Measurements from ENCODE around the gene MBNL1.
"Not testable (repeated sequence)": the region's sequence is repeated elsewhere in the genome, so short reads cannot be mapped to it uniquely, and the experiment has no call there.

MBNL1 gene

GRCh38 chr3:152382312-152383135 lies 113.8 kb downstream of the MBNL1 start:
- no peak for DNase-seq

- no peak for DNase-seq
Measured at GRCh38 chr3:152383136-152383606, 114.4 kb downstream of the MBNL1 start.

DNA sequence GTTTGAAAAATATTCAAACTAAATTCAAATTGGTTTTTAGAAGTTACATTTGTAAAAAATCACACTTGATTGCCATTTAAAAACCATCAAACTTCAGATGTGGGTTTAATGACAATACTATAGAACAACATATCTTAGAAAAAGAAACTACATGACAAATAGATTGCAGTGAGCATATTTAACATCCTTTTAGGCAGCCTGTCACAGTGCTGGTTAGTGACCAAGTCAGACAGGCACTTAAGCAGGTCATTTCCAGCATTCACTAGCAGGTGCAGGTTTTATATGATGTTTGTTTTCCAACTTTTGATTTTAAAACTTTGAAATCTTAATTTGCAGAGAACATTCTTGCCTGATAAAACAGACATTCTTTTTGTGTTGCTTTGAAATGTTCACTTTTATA lies 115.7 kb downstream of the MBNL1 start:
- DNase-seq = no peak

DNA sequence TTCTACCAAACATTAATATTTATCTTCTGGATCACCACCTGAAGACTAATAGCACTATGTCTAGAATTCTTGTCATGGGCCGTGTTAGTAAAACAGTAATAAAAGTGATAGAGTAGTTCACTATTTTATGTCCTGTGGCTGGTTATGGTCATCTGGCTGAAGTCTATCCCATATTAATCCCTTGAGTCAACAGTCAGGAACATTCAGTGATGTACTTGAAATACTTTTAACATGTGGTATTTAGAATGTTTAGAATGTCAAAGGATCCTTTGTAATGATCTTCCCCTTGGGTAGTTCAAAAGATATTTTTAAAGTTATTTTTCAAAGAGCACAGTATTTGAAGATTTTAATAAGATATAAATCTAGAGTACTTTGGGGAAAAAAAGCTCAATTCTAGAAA lies 117.0 kb downstream of the MBNL1 start:
- no peak for DNase-seq

GRCh38 chr3:152386208-152386607 lies 117.5 kb downstream of the MBNL1 start:
- no peak for DNase-seq

- no peak for DNase-seq
Measured at GRCh38 chr3:152388631-152389030, 119.9 kb downstream of the MBNL1 start.

- DNase-seq = no peak
Measured at GRCh38 chr3:152389316-152389934, 120.7 kb downstream of the MBNL1 start.

DNA sequence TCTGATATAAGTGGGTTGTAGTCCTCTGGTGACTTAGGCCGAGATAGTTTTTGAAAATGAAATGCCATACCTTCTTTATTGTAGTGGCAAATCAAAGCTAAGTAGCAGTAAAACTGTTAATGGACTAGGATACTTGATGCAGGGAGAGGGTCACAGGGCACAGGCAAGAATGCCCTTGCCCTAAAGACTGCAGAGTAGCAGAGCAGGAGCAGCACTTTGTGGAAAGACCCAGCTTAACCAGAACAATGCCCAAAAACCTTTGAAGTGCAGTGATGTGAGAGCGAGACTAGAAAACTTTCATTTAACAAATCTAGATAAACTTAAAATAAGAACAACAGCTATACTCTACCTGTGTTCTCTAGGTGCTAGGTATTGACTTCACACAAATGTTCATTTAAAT lies 121.9 kb downstream of the MBNL1 start:
- DNase-seq = no peak

GRCh38 chr3:152391671-152392070 lies 122.9 kb downstream of the MBNL1 start:
- no peak for DNase-seq

DNA sequence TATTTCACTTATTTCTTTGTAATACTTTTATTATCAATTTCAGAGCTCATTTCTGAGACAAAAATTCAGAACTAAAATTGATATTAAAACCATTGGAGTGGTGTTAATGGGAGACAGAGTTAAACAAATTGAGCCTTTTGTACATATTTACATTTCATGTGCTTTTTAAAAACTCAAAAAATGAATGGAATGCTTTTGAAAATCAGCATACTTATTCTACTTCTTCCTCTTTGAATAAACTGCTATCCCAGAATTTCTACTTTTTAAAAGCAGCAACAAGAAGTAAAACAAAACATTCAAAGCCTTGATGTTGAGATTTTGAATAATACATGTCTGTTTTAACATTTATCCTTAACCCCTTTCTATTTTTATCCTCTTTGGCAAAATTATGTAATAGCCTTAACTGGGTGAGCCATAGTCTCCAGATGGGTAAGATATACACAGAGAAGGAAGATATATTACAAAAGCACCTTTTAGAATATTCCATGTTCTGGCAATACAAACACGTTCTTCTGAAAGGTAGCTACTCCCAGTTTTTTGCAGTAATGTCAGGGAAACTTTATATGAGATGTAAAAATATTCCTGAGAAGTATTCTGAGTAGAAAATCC lies 123.6 kb downstream of the MBNL1 start:
- no peak for DNase-seq

GRCh38 chr3:152394246-152394645 lies 125.5 kb downstream of the MBNL1 start:
- no peak for DNase-seq

DNA sequence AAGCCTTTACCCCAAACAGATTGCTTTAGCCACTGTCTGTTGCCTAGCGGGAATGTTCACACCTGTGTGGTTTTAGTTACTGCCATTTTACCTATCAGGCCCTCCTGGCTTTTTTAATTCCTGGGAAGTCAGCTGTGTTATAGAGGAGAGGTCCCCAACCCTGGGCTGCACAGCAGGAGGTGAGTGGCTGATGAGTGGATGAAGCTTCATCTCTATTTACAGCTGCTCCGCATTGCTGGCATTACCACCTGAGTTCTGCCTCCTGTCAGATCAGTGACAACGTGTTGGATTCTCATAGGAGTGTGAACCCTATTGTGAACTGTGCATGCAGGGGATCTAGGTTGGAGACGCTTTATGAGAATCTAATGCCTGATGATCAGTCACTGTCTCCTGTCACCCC lies 127.0 kb downstream of the MBNL1 start:
- no peak for DNase-seq

DNA sequence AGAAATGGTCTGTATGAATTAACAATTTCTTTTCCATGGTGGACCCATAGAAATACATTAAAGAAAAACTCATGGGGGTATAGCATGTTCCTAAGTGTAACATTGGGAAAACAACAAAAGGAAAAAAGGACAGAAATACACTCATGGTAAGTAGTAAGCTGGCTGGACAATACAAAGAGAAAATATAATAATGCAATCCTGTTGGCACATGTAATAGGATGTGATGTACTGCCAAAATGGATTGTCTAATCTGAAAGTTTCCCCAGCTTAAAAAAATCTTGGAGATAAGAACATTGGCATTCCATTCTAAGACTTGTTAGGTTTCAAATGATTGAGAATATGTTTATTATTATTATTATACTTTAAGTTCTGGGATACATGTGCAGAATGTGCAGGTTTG lies 128.1 kb downstream of the MBNL1 start:
- no peak for DNase-seq

- DNase-seq = not testable (repeated sequence)
Measured at GRCh38 chr3:152397348-152397747, 128.6 kb downstream of the MBNL1 start.

DNA sequence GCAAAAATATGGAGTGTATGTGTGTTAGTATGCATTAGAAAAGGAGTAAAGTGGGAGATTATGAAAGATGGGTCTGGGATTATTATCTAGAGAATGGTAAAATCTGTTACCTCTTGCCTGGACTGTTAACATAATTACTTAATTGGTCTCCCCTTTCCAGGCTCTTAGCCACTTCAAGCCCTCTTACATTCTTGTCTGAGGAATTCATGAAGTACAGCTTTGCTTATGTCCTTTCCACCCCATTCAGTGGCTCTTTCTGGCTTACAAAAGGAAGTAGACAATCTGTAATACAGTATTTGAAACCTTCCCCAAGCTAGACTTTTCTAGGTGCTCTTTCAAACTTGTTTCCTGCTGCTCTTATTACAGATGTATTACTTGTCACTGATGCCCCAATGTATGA lies 129.8 kb downstream of the MBNL1 start:
- DNase-seq = no peak

DNA sequence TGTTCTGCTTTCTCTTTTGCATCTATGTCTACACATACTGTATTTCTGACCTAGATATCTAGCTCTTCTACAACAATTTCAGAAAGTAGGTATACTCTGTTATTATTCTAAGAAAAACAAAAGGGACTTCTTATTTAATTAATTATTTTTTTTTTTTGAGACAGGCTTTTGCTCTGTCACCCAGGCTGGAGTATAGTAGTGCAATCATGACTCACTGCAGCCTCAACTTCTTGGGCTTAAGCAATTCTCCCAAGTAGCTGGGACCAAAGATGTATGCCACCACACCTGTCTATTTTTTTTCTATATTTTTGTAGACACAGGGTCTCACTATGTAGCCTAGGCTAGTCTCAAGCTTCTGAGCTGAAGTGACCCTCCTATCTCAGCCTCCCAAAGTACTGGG lies 130.6 kb downstream of the MBNL1 start:
- DNase-seq = no peak

- DNase-seq = no peak
Measured at GRCh38 chr3:152400887-152401286, 132.2 kb downstream of the MBNL1 start.

GRCh38 chr3:152402695-152403451 lies 134.1 kb downstream of the MBNL1 start:
- DNase-seq = no peak

DNA sequence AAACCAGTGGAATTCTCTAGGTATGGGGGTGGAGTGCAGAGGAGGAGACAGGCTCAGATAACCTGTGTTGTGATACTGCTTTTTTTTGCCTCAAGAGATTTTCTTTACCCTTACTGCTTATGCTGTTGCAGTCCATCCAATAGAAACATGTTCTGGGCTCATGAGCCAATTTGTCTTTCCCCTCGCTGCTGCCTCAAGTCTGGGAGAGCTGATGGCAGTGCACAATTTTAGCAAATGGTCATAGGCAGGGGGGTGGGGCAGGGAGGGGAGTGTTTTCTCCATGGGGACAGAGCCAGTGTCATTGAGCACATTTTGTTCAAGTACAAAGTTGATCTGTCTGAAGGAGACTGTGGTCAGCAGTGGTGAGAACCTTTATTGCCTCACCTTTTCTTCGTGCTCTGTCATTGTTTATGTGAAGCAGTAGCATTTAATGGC lies 134.9 kb downstream of the MBNL1 start:
- DNase-seq = no peak

GRCh38 chr3:152404976-152405375 lies 136.2 kb downstream of the MBNL1 start:
- DNase-seq = no peak

DNA sequence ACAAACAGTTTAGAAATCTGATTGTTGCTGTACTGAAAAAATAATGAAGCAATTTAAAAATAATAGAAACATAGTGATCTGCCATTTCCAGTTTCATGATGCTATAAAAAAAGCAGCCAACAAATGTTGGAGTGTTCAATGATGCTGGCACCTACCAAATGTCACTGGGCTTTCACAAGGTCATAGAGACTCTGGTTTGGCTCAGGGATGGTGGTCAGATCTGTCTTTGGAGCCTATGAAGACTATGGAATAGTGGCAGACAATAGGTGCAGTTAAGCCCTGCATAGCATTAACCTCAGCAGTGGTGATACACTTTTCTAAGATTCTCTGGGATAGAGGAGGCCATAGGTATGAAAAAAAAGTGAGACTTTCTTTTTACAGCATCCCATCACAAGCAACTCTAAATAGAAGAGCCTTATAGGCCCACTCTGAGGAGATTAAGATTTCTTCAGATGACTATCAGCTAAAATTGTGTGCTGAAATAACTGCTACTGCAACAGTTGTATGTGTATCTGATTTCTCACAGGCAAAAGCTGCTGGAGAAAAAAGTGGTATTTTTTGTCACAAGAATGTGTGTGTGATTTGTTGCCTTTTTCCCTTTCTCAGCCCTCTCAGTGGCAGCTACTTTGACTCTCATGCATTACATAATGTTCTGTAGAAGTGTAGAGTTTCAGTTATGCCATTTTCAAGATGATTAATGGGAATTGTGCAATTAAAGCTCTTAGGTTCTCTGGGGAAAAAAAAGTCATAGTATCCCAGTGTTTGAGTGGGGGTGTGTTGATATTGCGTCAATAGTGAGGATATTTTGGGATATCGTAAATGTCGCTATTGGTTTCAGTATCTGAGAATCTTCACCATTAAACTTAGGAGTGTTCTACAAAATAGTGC lies 137.4 kb downstream of the MBNL1 start:
- DNase-seq = no peak

- DNase-seq = no peak
Measured at GRCh38 chr3:152413240-152413639, 144.5 kb downstream of the MBNL1 start.

Measured in DMS 273 treated with DMSO at 0.1 percent for 48 hours (cell line).